Psoas muscle (tissue), 8 donors: ENCODE results near the gene UBL7. TPM values are rescaled to one million over a fixed set of nuclear protein-coding genes. Genes with fewer than 3 reads are reported as not detected.
A peak's percentile ranks its signal among the peaks of the same experiment; 100 is the strongest.
"Not testable (repeated sequence)": the region's sequence is repeated elsewhere in the genome, so short reads cannot be mapped to it uniquely, and the experiment has no call there.

ENCODE experiments used
- ATAC-seq, 4 donors: fragments of 200-7000 bp; cut with Tn5 transposase; one replicate each; pipeline ENCODE4 v1.9.1; 2020; ENCODE audit warnings: moderate library complexity in 3 of 4, mild to moderate bottlenecking in 2 of 4
- DNase-seq, 2 donors: peaks; one replicate each; pipeline ENCODE4 v3.0.0-alpha.2; 2020
- H3K27ac ChIP-seq: fragments of 200-600 bp; one replicate; pipeline ENCODE4 v1.8.0; 2022
- H3K27me3 ChIP-seq, 3 donors: fragments of 200-600 bp in 1 of 3; one replicate each; pipeline versions ENCODE4 v1.6.1 to v1.8.0; 2013 to 2022; ENCODE audit warnings: low read length in 2 of 3, mild to moderate bottlenecking in 2 of 3, moderate library complexity in 1 of 3; ENCODE audit not compliant: insufficient read depth in 3 of 3
- H3K36me3 ChIP-seq, 2 donors: fragments of 200-600 bp in 1 of 2; one replicate each; pipeline versions ENCODE4 v1.6.1 to v1.8.0; 2013 to 2022; ENCODE audit warnings: low read depth in 1 of 2, mild to moderate bottlenecking in 1 of 2, moderate library complexity in 1 of 2; ENCODE audit not compliant: insufficient read depth in 1 of 2
- H3K4me1 ChIP-seq: fragments of 200-600 bp; one replicate; pipeline ENCODE4 v1.8.0; 2022
- H3K4me3 ChIP-seq: fragments of 200-600 bp; one replicate; pipeline ENCODE4 v1.8.0; 2022; ENCODE audit warnings: mild to moderate bottlenecking
- H3K9me3 ChIP-seq: fragments of 200-600 bp; one replicate; pipeline ENCODE4 v1.8.0; 2022
- CTCF ChIP-seq: fragments of 200-600 bp; IDR thresholded peaks from one replicate; pipeline ENCODE4 v1.8.0; 2022; ENCODE audit warnings: antibody characterized with exemption
- WGBS, 3 donors: extraction: QIAGEN DNeasy Blood & Tissue Kit; methylation state at CpG; one replicate each; pipeline versions ENCODE4 v1.1.6 to v1.1.7; 2013; 5-methylcytosine and 5-hydroxymethylcytosine counted together
- intact Hi-C, 2 donors: fragments of 100-400 bp; cut with DNase I; formaldehyde crosslinking; loops; one replicate each; pipeline versions ENCODE4 v1.11.0 to v1.14.2; 2022
- polyA plus RNA-seq, 3 donors: library from polyadenylated mRNA; stranded (reverse); fragments of 200-250 nt; gene quantifications; one replicate each; pipeline ENCODE4 v1.2.3, GENCODE V29; 2013
- total RNA-seq, 4 donors: library from RNA; stranded (reverse); fragmentation: NEBNext Ultra II Directional in 2 of 4; extraction: Animal tissue kit (Norgen Biotek cat#: 25700) in 2 of 4; gene quantifications; one replicate each; pipeline versions ENCODE4 v1.2.1 to v1.2.4, GENCODE V29; 2021 to 2023
- donor health status: healthy with polysubstance abuse.
- donor health status: DM: no; HTN: no; CAD: no; lungs with moderate emphysema.
- donor health status: Bipolar disorder and iron deficiency.
- donor health status: healthy.
- donor health status: DM: yes; HTN: yes; CAD: no.
- donor health status: DM: no; HTN: no; CAD: no.
- donor health status: DM: no; HTN: no; CAD: no.
- donor health status: DM: yes; HTN: yes; CAD: no.

The UBL7 gene
- total and polyA plus RNA-seq, 7 donors: 45.5 to 91.7 (median 61.3) TPM

- Histone ChIP-seq H3K4me1 (peaks cover 12% of the 10 kb centered on the region), H3K27me3 (no peaks in the 10 kb centered on the region), H3K4me3 (no peak overlapping the region), H3K36me3 (peaks cover 0 to 25% of the 10 kb centered on the region in 2 donors), H3K27ac (no peak overlapping the region), H3K9me3 (no peaks in the 10 kb centered on the region)
- no peak for ATAC-seq
- TF ChIP-seq CTCF: no peak
- intact Hi-C loops: loop anchor here in 1 of 2 donors (10.0 kb wide), 1 partner anchor 81 kb away; the partner anchor contains the start of gene ARID3B
- no peak for DNase-seq
These were observed 2.7 kb upstream of the UBL7 start for GRCh38 chr15:74463634-74464033.

- H3K36me3 ChIP-seq: peaks cover 0 to 27% of the 10 kb centered on the region in 2 donors
- H3K9me3 ChIP-seq: no peaks in the 10 kb centered on the region
- H3K4me3 ChIP-seq: peak overlapping the region; percentile 96
- H3K27ac ChIP-seq: peak overlapping the region; percentile 92
- peaks cover 12% of the 10 kb centered on the region for H3K4me1 ChIP-seq
- DNase-seq: no peak
- no peak for TF ChIP-seq CTCF
- WGBS, 3 donors: 16 to 30% (median 21%) methylated on average over 8 of the region's 8 CpGs
- H3K27me3 ChIP-seq: no peaks in the 10 kb centered on the region
- no peak for ATAC-seq
- intact Hi-C loops: loop anchor here (2.0 to 10.0 kb wide), 2 partner anchors 79 to 83 kb away; partner anchors contain the start of gene ARID3B (in 2 of the 2)
These were observed 1.0 kb upstream of the UBL7 start for GRCh38 chr15:74461847-74462511.

- DNase-seq: no peak
- ATAC-seq: no peak
- Histone ChIP-seq H3K36me3 (peaks cover 0 to 34% of the 10 kb centered on the region in 2 donors), H3K27me3 (no peaks in the 10 kb centered on the region), H3K9me3 (no peaks in the 10 kb centered on the region), H3K27ac (peak overlapping the region; percentile 92), H3K4me1 (peaks cover 12% of the 10 kb centered on the region), H3K4me3 (peak overlapping the region; percentile 96)
- TF ChIP-seq CTCF: no peak
- 29 to 37% (median 33%) methylated on average over 2 of the region's 2 CpGs for WGBS, 3 donors
- intact Hi-C loops: loop anchor here (2.0 to 10.0 kb wide), 2 partner anchors 81 to 85 kb away; partner anchors contain the start of gene ARID3B (in 2 of the 2)
These were observed 662 bp downstream of the UBL7 start for GRCh38 chr15:74460298-74460697.

GRCh38 chr15:74459798-74460197 is 1.2 kb downstream of the UBL7 start:
- not testable (repeated sequence) for H3K9me3 ChIP-seq, ATAC-seq, H3K27me3 ChIP-seq, H3K27ac ChIP-seq, DNase-seq
- WGBS, 3 donors: 93 to 95% (median 94%) methylated on average over 13 to 14 of the region's 14 CpGs
- peaks cover 12% of the 10 kb centered on the region for H3K4me1 ChIP-seq
- H3K36me3 ChIP-seq: peaks cover 0 to 39% of the 10 kb centered on the region in 2 donors
- peak overlapping the region; percentile 96 for H3K4me3 ChIP-seq
- intact Hi-C loops: loop anchor here (2.0 to 10.0 kb wide), 2 partner anchors 81 to 85 kb away; partner anchors contain the start of gene ARID3B (in 2 of the 2)

- DNase-seq (no peak), ATAC-seq (no peak)
- Histone ChIP-seq H3K9me3 (no peaks in the 10 kb centered on the region), H3K4me3 (no peak overlapping the region), H3K27ac (no peak overlapping the region), H3K36me3 (peaks cover 0 to 53% of the 10 kb centered on the region in 2 donors), H3K4me1 (peaks cover 12% of the 10 kb centered on the region), H3K27me3 (no peaks in the 10 kb centered on the region)
- no peak for TF ChIP-seq CTCF
- WGBS, 3 donors: 80 to 89% (median 84%) methylated on average over 3 of the region's 3 CpGs
- intact Hi-C loops: no loop called here
These were observed 2.5 kb downstream of the UBL7 start for GRCh38 chr15:74458473-74458872.

GRCh38 chr15:74457036-74457435 is 3.9 kb downstream of the UBL7 start:
- ATAC-seq, H3K27me3 ChIP-seq, DNase-seq, H3K9me3 ChIP-seq, H3K4me3 ChIP-seq, H3K4me1 ChIP-seq, intact Hi-C loops, H3K27ac ChIP-seq: not testable (repeated sequence)
- peaks cover 0 to 67% of the 10 kb centered on the region in 2 donors for H3K36me3 ChIP-seq
- 93 to 96% (median 95%) methylated on average over 10 of the region's 10 CpGs for WGBS, 3 donors
